Kidney capillary endothelial cell (primary cell): Measurements from ENCODE around the gene CUEDC2.

Experiments
- DNase-seq: peaks from one replicate; pipeline ENCODE4 v3.0.0-alpha.2; 2018; ENCODE audit warnings: low spot score

The CUEDC2 gene

DNA sequence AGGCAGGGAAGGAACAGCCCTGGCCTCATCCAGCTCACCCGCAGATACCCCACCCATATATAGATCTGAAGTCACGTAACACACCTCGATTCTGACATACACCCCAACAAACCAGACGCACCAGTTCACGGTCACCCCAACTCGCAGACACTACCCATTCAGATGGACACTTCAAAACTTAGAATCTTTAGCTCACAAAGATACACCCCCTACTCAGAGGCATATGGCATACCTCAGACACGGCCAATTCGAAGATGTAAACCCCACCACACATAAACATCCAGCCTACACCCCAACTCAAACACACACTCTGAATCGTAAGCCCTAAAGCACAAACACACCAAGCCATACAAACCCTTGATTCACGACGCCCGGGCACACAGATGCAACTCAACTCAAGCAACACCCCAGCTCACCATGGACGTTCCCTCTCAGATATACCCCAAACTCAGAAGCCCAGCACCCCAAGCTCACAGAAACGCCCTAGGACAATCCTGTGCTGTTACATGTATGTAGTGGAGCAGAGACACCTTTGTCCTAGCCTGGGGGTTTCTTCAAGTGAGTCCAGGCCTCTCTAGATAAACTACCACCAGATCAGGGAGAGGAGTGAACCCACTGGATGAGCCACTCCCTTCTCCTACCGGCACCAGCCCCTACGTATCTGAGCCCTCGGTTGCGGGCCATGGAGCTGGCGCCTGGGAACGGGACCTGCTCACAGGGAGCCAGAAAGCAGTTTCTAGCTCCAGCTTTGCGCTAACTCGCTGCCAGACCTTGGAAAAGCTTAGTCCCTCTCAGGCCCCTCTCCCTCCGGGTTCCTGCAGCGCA, 22.6 kb downstream of the CUEDC2 start:
- no peak for DNase-seq

DNA sequence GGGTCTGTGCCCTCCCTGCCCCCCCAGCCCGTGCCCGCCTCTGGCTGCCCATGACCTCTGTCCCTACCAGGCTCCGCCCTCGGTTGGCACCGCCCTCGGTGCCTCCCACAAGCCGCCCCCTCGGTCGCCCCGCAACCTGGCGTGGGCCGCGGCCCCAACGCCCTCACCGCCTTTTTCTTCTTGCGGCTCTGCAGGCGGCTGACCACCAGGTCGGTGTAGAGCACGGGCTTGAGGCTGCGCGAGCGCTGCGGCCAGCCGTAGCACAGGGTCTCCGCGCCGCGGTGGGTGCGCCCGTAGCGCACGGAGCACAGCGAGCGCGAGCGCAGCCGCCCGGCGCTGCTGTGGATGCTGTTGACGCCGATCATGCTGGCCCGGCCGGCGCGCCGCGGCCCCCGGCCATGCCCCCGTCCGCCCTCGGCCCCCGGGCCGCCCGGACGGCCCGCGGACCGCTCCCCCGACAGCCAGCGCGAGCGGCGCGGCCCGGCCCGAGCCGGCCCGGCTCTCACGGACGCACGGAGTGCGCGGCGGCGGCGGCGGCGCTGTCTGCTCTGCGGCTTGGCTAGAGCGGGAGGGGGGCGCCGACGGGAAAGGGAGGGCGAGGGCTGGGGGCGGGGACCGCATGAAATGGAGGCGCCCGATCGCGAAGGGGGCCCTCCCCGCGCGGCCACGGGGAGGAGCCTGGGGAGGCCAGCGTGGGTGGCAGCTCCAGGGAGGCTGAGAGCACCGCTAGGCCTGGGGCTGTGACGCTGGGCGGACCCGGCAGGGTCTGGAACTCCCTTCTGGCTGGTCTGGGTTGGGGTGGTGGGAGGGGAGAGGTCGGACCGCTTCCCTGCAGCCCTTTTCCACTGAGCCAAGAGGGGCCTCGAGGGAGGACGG, 23.4 kb downstream of the CUEDC2 start:
- DNase-seq = no peak

- DNase-seq = no peak
Measured at GRCh38 chr10:102408131-102408727, 24.1 kb downstream of the CUEDC2 start.

DNA sequence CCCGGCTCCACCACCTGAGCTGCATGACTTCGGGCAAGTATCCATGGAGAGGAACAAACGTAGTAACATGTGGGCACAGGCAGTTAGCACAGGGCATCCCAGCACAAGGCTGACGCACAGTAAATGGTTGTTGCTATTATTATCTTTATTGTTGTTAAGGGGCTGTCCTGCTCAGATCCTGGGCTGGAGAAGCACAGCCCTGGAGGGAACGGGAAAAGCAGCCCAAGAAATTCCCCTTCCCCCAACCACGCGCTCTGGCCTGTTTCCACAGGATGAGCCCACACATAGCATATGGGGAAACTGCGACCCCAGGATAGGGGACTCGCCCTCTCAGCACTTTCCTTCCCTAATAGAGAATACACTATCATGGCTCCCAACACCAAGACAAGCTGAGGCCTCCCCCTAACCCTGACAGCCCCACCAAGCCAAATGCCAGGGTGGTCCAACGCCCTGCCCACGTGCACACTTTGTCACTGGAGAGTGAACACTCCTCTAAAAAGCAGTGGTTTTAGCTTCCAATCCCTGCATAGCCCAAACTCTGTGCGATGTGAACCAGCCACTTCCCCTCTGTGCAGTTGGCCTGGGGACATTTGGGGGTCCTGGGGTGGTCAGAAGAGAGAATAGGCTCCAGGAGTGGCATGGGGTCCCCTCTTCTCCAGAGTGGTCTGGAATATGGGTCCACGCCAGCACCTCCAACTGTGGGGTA, 24.8 kb downstream of the CUEDC2 start:
- DNase-seq = no peak

- no peak for DNase-seq
Measured at GRCh38 chr10:102406815-102407214, 25.6 kb downstream of the CUEDC2 start.

DNA sequence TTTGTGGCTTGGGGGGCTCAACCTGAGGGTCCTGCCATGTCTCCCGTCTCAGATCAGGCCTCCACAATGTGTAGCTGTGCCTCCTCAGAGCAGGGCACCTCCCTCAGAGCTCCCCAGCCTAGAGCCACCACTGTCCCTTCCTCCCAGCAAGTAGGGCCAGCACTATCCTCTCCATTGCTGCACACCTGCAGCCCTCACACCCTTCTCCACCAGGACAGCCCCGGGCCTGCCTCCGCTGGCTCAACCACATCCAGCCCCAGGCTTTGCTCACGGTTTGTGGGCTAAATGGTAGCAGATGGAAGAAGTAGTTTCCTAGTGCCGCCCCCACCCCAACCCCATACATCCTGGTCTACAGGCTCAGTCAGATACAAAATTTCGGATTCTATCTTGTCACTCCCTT, 26.7 kb downstream of the CUEDC2 start:
- DNase-seq = no peak

- no peak for DNase-seq
Measured at GRCh38 chr10:102405108-102405571, 27.2 kb downstream of the CUEDC2 start.

DNA sequence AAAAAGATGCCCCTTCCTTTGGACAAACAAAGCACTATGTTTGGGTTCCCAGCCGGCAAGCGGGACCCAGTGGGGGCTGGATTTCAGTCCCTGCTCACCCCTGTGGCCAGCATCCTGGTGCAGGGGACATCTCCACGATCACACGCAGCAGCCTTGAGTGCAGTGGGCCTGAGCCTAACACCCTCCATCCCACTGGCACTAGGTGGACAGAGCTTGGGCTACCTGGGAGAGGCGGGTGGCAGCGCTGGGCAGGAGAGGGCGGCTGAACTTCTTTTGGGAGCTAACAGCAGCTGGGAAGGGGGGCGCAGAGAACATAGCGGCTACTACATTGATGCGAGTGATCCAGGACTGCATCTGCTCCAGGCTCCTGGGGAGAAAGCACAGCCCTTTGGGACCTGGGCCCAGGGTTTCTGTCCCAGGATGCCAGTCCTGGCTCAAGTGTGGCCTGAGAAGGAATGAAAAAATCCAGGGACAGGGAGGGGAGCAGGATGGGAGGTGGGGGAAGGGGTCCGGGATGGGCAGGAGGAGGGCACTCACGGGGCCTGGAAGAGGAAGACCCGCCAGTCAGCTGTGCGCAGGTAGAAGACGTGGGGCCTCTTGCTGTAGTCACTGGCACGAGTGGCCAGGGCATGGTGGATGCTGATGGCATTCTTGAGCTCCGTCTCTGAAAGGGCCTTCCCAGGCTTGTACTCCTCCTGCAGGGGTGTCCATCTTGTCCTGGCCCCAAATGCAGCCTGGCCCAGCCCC, 27.8 kb downstream of the CUEDC2 start:
- DNase-seq = no peak

- DNase-seq = no peak
Measured at GRCh38 chr10:102403115-102403514, 29.3 kb downstream of the CUEDC2 start.

DNA sequence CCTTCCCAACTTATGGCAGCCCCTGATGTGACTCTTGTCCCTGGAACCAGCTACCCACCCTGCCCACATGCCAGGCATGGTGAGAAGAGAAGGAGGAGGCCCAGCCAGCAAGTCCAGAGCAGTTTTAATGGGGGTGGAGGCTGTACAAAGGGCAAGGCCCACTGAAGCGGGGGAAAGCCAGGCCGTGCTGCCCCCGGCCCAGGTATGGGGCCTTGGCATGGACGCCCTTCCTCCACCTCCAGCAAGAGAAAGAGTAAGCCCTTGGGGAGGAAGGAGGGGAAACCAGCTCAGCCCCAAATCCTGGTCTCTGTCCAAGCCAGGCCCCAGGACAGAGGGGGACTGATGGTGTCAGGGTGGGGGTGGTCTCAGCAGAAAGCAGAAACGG, 29.9 kb downstream of the CUEDC2 start:
- no peak for DNase-seq

- DNase-seq = no peak
Measured at GRCh38 chr10:102401735-102402511, 30.5 kb downstream of the CUEDC2 start.

GRCh38 chr10:102401342-102401654, 31.1 kb downstream of the CUEDC2 start:
- no peak for DNase-seq

DNA sequence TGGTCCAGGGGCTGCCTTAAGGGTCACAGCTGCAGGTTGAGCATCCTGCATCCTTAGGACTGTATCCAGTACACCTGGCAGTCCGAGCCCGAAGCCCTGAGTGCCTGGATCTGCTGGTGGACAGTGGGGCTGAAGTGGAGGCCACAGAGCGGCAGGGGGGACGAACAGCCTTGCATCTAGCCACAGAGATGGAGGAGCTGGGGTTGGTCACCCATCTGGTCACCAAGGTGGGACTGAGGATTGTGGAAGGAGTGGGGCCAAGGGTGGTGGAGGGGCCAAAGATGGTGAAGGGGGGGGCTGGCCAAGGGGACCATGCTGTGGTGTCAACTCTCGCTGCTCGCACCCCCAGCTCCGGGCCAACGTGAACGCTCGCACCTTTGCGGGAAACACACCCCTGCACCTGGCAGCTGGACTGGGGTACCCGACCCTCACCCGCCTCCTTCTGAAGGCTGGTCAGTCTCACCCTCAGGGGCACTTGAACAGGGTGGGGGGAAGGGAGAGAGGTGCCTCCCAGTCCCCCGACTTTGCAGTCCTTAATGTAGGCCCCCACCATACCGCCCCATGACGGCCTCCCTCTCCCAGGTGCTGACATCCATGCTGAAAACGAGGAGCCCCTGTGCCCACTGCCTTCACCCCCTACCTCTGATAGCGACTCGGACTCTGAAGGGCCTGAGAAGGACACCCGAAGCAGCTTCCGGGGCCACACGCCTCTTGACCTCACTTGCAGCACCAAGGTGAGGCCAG, 31.6 kb downstream of the CUEDC2 start:
- no peak for DNase-seq

GRCh38 chr10:102400076-102400475, 32.3 kb downstream of the CUEDC2 start:
- no peak for DNase-seq

GRCh38 chr10:102399217-102400021, 33.0 kb downstream of the CUEDC2 start:
- DNase-seq = peak; percentile 82

DNA sequence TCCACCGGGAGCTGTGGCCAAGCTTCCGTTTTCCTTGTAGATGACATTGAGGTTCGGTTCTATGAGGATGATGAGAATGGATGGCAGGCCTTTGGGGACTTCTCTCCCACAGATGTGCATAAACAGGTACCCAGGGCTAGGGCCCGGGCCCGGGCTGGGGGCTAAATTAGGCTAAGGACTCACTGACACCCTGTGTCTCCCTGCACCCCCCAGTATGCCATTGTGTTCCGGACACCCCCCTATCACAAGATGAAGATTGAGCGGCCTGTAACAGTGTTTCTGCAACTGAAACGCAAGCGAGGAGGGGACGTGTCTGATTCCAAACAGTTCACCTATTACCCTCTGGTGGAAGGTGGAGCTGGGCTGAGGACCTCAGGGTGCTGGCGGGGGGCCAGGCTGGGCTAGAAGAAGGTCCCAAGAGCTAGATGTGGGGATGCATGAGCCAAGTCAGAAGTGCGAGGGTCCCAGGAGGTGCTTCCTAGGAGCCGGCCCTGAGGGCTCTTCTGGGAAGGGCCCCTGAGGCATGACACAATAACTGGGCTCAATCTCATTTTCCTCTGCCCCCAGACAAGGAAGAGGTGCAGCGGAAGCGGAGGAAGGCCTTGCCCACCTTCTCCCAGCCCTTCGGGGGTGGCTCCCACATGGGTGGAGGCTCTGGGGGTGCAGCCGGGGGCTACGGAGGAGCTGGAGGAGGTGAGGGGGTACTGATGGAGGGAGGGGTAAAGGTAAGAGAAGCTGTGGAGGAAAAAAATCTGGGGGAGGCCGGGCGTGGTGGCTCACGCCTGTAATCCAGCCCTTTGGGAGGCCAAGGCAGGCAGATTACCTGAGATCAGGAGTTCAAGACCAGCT, 34.0 kb downstream of the CUEDC2 start:
- DNase-seq = no peak

DNA sequence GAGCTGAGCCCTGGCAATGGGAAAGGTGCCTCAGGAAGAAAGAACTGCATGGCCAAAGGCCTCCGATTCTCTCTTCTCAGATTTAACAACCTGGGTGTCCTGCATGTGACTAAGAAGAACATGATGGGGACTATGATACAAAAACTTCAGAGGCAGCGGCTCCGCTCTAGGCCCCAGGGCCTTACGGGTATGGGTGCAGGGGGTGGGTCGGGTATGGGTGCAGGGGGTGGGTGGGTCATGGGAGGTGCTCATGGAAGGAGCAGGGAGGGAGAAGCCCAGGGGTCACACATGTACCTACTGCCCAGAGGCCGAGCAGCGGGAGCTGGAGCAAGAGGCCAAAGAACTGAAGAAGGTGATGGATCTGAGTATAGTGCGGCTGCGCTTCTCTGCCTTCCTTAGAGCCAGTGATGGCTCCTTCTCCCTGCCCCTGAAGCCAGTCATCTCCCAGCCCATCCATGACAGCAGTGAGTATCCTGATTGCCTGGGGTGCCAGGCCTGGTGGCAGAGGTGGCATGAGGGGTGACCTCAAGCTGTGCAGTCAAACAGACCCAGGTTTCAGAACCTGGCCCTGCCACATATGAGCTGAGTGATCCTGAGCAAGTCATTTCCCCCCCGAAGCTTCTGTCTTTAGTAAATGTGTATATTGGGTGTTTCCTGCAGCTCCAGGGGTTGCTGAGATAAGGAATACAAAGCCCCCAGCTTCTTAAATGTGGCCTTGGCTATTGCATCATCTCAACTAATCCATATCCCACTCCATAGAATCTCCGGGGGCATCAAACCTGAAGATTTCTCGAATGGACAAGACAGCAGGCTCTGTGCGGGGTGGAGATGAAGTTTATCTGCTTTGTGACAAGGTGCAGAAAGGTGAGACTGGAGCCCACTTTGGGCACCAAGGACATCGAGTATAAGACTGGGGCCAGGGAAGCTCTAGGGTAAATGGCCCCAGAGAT, 34.9 kb downstream of the CUEDC2 start:
- no peak for DNase-seq
